HepG2 (cell line): ENCODE measurements around the gene HSF4. TPM values are rescaled to one million over a fixed set of nuclear protein-coding genes. Genes with fewer than 3 reads are reported as not detected.

Experiments used
- ATAC-seq: fragments of 200-7000 bp; cut with Tn5 transposase; 3 replicates; pipeline ENCODE4 v1.9.1; 2020; ENCODE audit warnings: mild to moderate bottlenecking, moderate library complexity
- BruUV-seq: library from RNA; stranded (reverse); fragments of 400-500 nt; replicated peaks from 2 replicates; lab custom pipeline; 2021; lab: Mats Ljungman, UMichigan
- CTCF ChIA-PET: fragments of 300-600 bp; formaldehyde crosslinking; extraction: SDS; loops from one replicate; lab custom pipeline; 2021; ENCODE audit warnings: low total read pairs, inconsistent platforms, low intra/inter-chr PET ratio; lab: Yijun Ruan, JAX
- POLR2A ChIA-PET: fragments of 350-600 bp; sonication (Branson Sonifier 250); formaldehyde crosslinking; loops from one replicate; lab custom pipeline; 2020; ENCODE audit warnings: antibody characterized with exemption, inconsistent platforms; lab: Yijun Ruan, JAX
- DNase-seq: peaks from one replicate; pipeline ENCODE4 v3.0.0-alpha.2; 2015; ENCODE audit warnings: low spot score
- FAIRE-seq: peaks from 3 replicates; lab custom pipeline; 2011; peaks lifted over from hg19 to GRCh38; lab: Jason Lieb, UNC
- H2AFZ ChIP-seq: one replicate; pipeline ENCODE4 v1.6.1; 2011; ENCODE audit warnings: low read length, inconsistent platforms
- H3K27ac ChIP-seq: fragments of 300-600 bp; 3 replicates; pipeline ENCODE4 v1.8.0; 2011; ENCODE audit warnings: mixed run types, mild to moderate bottlenecking, mixed read lengths, low read length, inconsistent platforms; ENCODE audit not compliant: insufficient read depth; ENCODE audit errors: extremely low read length
- H3K27me3 ChIP-seq, 2 experiments: fragments of 200-600 bp in 1 of 2; 2 replicates in 1 of 2; 3 replicates in 1 of 2; pipeline versions ENCODE4 v1.6.0 to v1.8.0; 2011; ENCODE audit warnings: low read length in 2 of 2, mild to moderate bottlenecking in 2 of 2, moderate library complexity in 2 of 2, inconsistent platforms in 1 of 2; ENCODE audit not compliant: insufficient read depth in 2 of 2, control insufficient read depth in 1 of 2
- H3K36me3 ChIP-seq, 2 experiments: fragments of 200-600 bp in 1 of 2; replicated peaks in 1 of 2; 2 replicates in 1 of 2; 3 replicates in 1 of 2; pipeline versions ENCODE4 v1.5.1 to v1.8.0; 2011; ENCODE audit warnings: low read length in 2 of 2, inconsistent platforms in 1 of 2; ENCODE audit not compliant: insufficient read depth in 2 of 2, control insufficient read depth in 1 of 2
- H3K4me1 ChIP-seq: 2 replicates; pipeline ENCODE4 v1.5.1; 2012; ENCODE audit warnings: low read length, inconsistent platforms; ENCODE audit not compliant: insufficient read depth
- H3K4me2 ChIP-seq: 2 replicates; pipeline ENCODE4 v1.6.0; 2011; ENCODE audit warnings: low read depth, low read length, inconsistent platforms
- H3K4me3 ChIP-seq, 3 experiments: fragments of 200-600 bp in 1 of 3; sonication (generic), shearing (Covaris generic) in 1 of 3; replicated peaks in 1 of 3; 2 replicates each; pipeline ENCODE4 v1.5.1; 2011 to 2016; ENCODE audit warnings: low read length in 3 of 3, inconsistent platforms in 2 of 3, low read depth in 2 of 3, mild to moderate bottlenecking in 2 of 3, control low read depth in 1 of 3, mixed read lengths in 1 of 3; ENCODE audit not compliant: insufficient read depth in 1 of 3
- H3K79me2 ChIP-seq: one replicate; pipeline ENCODE4 v1.6.1; 2011; ENCODE audit warnings: low read length, inconsistent platforms; ENCODE audit not compliant: insufficient read depth
- H3K9ac ChIP-seq: 2 replicates; pipeline ENCODE4 v1.6.0; 2011; ENCODE audit warnings: mild to moderate bottlenecking, low read depth, low read length, inconsistent platforms; ENCODE audit not compliant: insufficient read depth
- H3K9me3 ChIP-seq: 2 replicates; pipeline ENCODE4 v1.5.1; 2012; ENCODE audit warnings: mild to moderate bottlenecking, low read length
- H4K20me1 ChIP-seq: 2 replicates; pipeline ENCODE4 v1.6.0; 2011; ENCODE audit warnings: inconsistent platforms, mild to moderate bottlenecking, low read length, moderate library complexity; ENCODE audit not compliant: insufficient read depth
- CC2D1A ChIP-seq: sonication (generic); formaldehyde crosslinking; IDR thresholded peaks from 2 replicates; pipeline ENCODE4 v1.8.1; 2023; ENCODE audit warnings: mild to moderate bottlenecking, missing genetic modification reagents
- CENPX ChIP-seq: sonication (generic); formaldehyde crosslinking; IDR thresholded peaks from 2 replicates; pipeline ENCODE4 v1.9.0; 2021; ENCODE audit warnings: mild to moderate bottlenecking, missing genetic modification reagents, moderate library complexity
- NFIC ChIP-seq: IDR thresholded peaks from 2 replicates; pipeline ENCODE4 v1.6.1; 2012; ENCODE audit warnings: mild to moderate bottlenecking, low read length, inconsistent platforms
- PTBP1 ChIP-seq: fragments of 200-400 bp; formaldehyde crosslinking; IDR thresholded peaks from 2 replicates; pipeline ENCODE4 v1.6.1; 2018; ENCODE audit warnings: low read length, low read depth; ENCODE audit not compliant: poor library complexity, severe bottlenecking
- RAD51 ChIP-seq: fragments of 450-650 bp; IDR thresholded peaks from 2 replicates; pipeline ENCODE4 v1.6.1; 2016; ENCODE audit warnings: borderline replicate concordance
- RCOR2 ChIP-seq: IDR thresholded peaks from 2 replicates; pipeline ENCODE4 v1.6.1; 2016; ENCODE audit warnings: missing biosample characterization, missing genetic modification reagents
- SYNCRIP ChIP-seq: fragments of 200-400 bp; formaldehyde crosslinking; IDR thresholded peaks from 2 replicates; pipeline ENCODE4 v1.6.1; 2018; ENCODE audit warnings: mild to moderate bottlenecking, low read depth, low read length; ENCODE audit not compliant: insufficient read depth
- ZFP41 ChIP-seq: sonication (generic); formaldehyde crosslinking; IDR thresholded peaks from 2 replicates; pipeline ENCODE4 v1.4.0; 2020; ENCODE audit warnings: mild to moderate bottlenecking, missing genetic modification reagents, borderline replicate concordance
- ZNF121 ChIP-seq: sonication (generic); formaldehyde crosslinking; IDR thresholded peaks from 2 replicates; pipeline ENCODE4 v1.5.0; 2020; ENCODE audit warnings: mild to moderate bottlenecking, missing genetic modification reagents
- ZNF275 ChIP-seq: sonication (generic); formaldehyde crosslinking; IDR thresholded peaks from 2 replicates; pipeline ENCODE4 v1.8.0; 2022; ENCODE audit warnings: missing genetic modification reagents, mild to moderate bottlenecking, inconsistent platforms, borderline replicate concordance
- ZNF326 ChIP-seq: sonication (generic); formaldehyde crosslinking; IDR thresholded peaks from 2 replicates; pipeline ENCODE4 v1.4.0; 2020; ENCODE audit warnings: missing genetic modification reagents, borderline replicate concordance
- ZNF543 ChIP-seq: sonication (generic); formaldehyde crosslinking; IDR thresholded peaks from 2 replicates; pipeline ENCODE4 v1.4.0; 2020; ENCODE audit warnings: mild to moderate bottlenecking, missing genetic modification reagents
- ZNF562 ChIP-seq: sonication (generic); formaldehyde crosslinking; IDR thresholded peaks from 2 replicates; pipeline ENCODE4 v1.8.0; 2022; ENCODE audit warnings: missing genetic modification reagents, borderline replicate concordance
- ZNF775 ChIP-seq: sonication (generic); formaldehyde crosslinking; IDR thresholded peaks from 2 replicates; pipeline ENCODE4 v1.4.0; 2020; ENCODE audit warnings: missing genetic modification reagents, mild to moderate bottlenecking, moderate library complexity, borderline replicate concordance
- WGBS: methylation state at CpG from one replicate; pipeline ENCODE4 v1.1.6; 2017; ENCODE audit warnings: low lambda C conversion rate; 5-methylcytosine and 5-hydroxymethylcytosine counted together
- in situ Hi-C: cut with HindIII; loops from 2 replicates; pipeline ENCODE4 v1.10.0; 2017; ENCODE audit warnings: low pct_unique_long_range_greater_than_20kb; ENCODE audit not compliant: extremely low pct_ligation_motif_present
- intact Hi-C: fragments of 100-400 bp; cut with micrococcal nuclease; formaldehyde crosslinking; loops from one replicate; pipeline ENCODE4 v1.10.0; 2022; ENCODE audit not compliant: unreplicated experiment
- polyA plus RNA-seq, 8 experiments: library from polyadenylated mRNA; depleted of rRNA in 3 of 8; stranded (reverse) in 7 of 8; unstranded in 1 of 8; fragments of >200 nt; fragmentation: Illumina TruSeq in 4 of 8; extraction: Trizol in 4 of 8; gene quantifications; 2 replicates each; pipeline versions ENCODE4 v1.2.1 to v1.2.3, GENCODE V29; 2011 to 2016; ENCODE audit warnings: low read depth in 4 of 8, missing spikeins in 1 of 8, mixed read lengths in 1 of 8; ENCODE audit not compliant: insufficient read depth in 1 of 8
- total RNA-seq, 5 experiments: library from RNA; depleted of rRNA; stranded (reverse); fragments of >200 nt; fragmentation: Illumina TruSeq; extraction: Trizol; gene quantifications; 2 replicates each; pipeline ENCODE4 v1.2.3, GENCODE V29; 2016; ENCODE audit warnings: low read depth in 1 of 5
- TF ChIP-seq, protein P1 (sequence below): sonication (generic); formaldehyde crosslinking; IDR thresholded peaks from 2 replicates; pipeline ENCODE4 v1.4.0; 2020; ENCODE audit warnings: missing genetic modification reagents
- TF ChIP-seq, protein P2 (sequence below), 2 experiments: sonication (generic) in 1 of 2; formaldehyde crosslinking in 1 of 2; IDR thresholded peaks; 2 replicates each; pipeline versions ENCODE4 v1.4.0 to v1.6.1; 2016 to 2020; ENCODE audit warnings: borderline replicate concordance in 1 of 2, low read depth in 1 of 2, mild to moderate bottlenecking in 1 of 2, missing genetic modification reagents in 1 of 2

Gene HSF4
- total and polyA plus RNA-seq, 2 of the 13 experiments (the other 11 are each of a cell fraction or from before 2014, with no cell fraction given), result 3.5 to 16.9 TPM

- Histone ChIP-seq H3K36me3 (no peaks in the 10 kb centered on the region; a peak in 1 of 5 replicates), H2AFZ (no peak overlapping the region), H3K27me3 (no peaks in the 10 kb centered on the region; a peak in 1 of 5 replicates), H4K20me1 (no peaks in the 10 kb centered on the region; the same call in 1 of the 2 replicates), H3K4me1 (peaks cover 40% of the 10 kb centered on the region), H3K9me3 (no peaks in the 10 kb centered on the region), H3K4me2 (no peak overlapping the region), H3K9ac (no peak overlapping the region), H3K27ac (no peak overlapping the region), H3K4me3 (no peak overlapping the region), H3K79me2 (no peaks in the 10 kb centered on the region)
- FAIRE-seq (no peak), DNase-seq (no peak), ATAC-seq (no peak)
- CTCF ChIA-PET, result interaction anchor here (1.3 kb wide), 1 partner anchor 226 kb away, joined by 5 read pairs; no protein-coding TSS in a partner anchor
- intact Hi-C loops (no loop called here), in situ Hi-C loops (no loop called here)
- no TSS peak for BruUV-seq
- WGBS, result 82% methylated on average over 15 of the region's 16 CpGs
- POLR2A ChIA-PET, result interaction anchor here (1.0 kb wide), 1 partner anchor 19 kb away, joined by 3 read pairs; no protein-coding TSS in a partner anchor
- TF ChIP-seq, protein P1, sequence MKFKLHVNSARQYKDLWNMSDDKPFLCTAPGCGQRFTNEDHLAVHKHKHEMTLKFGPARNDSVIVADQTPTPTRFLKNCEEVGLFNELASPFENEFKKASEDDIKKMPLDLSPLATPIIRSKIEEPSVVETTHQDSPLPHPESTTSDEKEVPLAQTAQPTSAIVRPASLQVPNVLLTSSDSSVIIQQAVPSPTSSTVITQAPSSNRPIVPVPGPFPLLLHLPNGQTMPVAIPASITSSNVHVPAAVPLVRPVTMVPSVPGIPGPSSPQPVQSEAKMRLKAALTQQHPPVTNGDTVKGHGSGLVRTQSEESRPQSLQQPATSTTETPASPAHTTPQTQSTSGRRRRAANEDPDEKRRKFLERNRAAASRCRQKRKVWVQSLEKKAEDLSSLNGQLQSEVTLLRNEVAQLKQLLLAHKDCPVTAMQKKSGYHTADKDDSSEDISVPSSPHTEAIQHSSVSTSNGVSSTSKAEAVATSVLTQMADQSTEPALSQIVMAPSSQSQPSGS (CRISPR knock-in tag), result no peak
- TF ChIP-seq ZFP41, result no peak
- no peak for TF ChIP-seq RCOR2 (CRISPR knock-in tag)
- TF ChIP-seq ZNF543 (CRISPR knock-in tag), result no peak
- no peak for TF ChIP-seq ZNF775
- TF ChIP-seq NFIC, result no peak
- TF ChIP-seq, protein P2, sequence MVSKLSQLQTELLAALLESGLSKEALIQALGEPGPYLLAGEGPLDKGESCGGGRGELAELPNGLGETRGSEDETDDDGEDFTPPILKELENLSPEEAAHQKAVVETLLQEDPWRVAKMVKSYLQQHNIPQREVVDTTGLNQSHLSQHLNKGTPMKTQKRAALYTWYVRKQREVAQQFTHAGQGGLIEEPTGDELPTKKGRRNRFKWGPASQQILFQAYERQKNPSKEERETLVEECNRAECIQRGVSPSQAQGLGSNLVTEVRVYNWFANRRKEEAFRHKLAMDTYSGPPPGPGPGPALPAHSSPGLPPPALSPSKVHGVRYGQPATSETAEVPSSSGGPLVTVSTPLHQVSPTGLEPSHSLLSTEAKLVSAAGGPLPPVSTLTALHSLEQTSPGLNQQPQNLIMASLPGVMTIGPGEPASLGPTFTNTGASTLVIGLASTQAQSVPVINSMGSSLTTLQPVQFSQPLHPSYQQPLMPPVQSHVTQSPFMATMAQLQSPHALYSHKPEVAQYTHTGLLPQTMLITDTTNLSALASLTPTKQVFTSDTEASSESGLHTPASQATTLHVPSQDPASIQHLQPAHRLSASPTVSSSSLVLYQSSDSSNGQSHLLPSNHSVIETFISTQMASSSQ (IDR thresholded peaks at IDR 0.05; ENCODE audit: low read depth), result no peak
- TF ChIP-seq, protein P2 (CRISPR knock-in tag; IDR thresholded peaks at IDR 0.05; ENCODE audit: borderline replicate concordance), result no peak
- TF ChIP-seq CC2D1A (CRISPR knock-in tag), result no peak
- TF ChIP-seq RAD51, result no peak
- TF ChIP-seq ZNF326 (CRISPR knock-in tag), result no peak
- no peak for TF ChIP-seq ZNF275
- TF ChIP-seq PTBP1, result no peak
- no peak for TF ChIP-seq SYNCRIP
- no peak for TF ChIP-seq ZNF562 (CRISPR knock-in tag)
- no peak for TF ChIP-seq CENPX
- no peak for TF ChIP-seq ZNF121
Observed at GRCh38 chr16:67180166-67180565, 15.6 kb downstream of the HSF4 start.
